Ascending aorta (tissue), 2 donors: ENCODE measurements around the gene MAML1. TPM values are rescaled to one million over a fixed set of nuclear protein-coding genes. Genes with fewer than 3 reads are reported as not detected.

ENCODE experiments used
- DNase-seq, 2 donors: peaks; one replicate each; pipeline ENCODE4 v3.0.0-alpha.2; 2019; ENCODE audit warnings: low spot score in 2 of 2
- H3K27ac ChIP-seq, 2 donors: fragments of 200-600 bp; sonication (generic); one replicate each; pipeline ENCODE4 v1.5.1; 2016 to 2017; ENCODE audit warnings: mild to moderate bottlenecking in 1 of 2
- H3K27me3 ChIP-seq: fragments of 200-600 bp; sonication (generic); one replicate; pipeline ENCODE4 v1.5.1; 2017
- H3K36me3 ChIP-seq, 2 donors: fragments of 200-600 bp; sonication (generic); one replicate each; pipeline ENCODE4 v1.5.1; 2016
- H3K4me1 ChIP-seq, 2 donors: fragments of 200-600 bp; sonication (generic); one replicate each; pipeline ENCODE4 v1.5.1; 2016 to 2017; ENCODE audit warnings: mild to moderate bottlenecking in 1 of 2
- H3K4me3 ChIP-seq, 2 donors: fragments of 200-600 bp; sonication (generic); one replicate each; pipeline ENCODE4 v1.5.1; 2016 to 2017; ENCODE audit warnings: mild to moderate bottlenecking in 1 of 2
- H3K9me3 ChIP-seq, 2 donors: fragments of 200-600 bp; sonication (generic); one replicate each; pipeline ENCODE4 v1.5.1; 2016
- CTCF ChIP-seq, 3 experiments: fragments of 200-600 bp in 2 of 3; fragments of 450-650 bp in 1 of 3; sonication (generic) in 2 of 3; IDR thresholded peaks; one replicate each; pipeline ENCODE4 v1.5.1; 2016 to 2019; ENCODE audit warnings: antibody characterized with exemption in 3 of 3, mild to moderate bottlenecking in 1 of 3, moderate library complexity in 1 of 3
- intact Hi-C: fragments of 100-400 bp; cut with DNase I; formaldehyde crosslinking; loops from one replicate; pipeline ENCODE4 v1.15.1; 2023
- total RNA-seq: library from RNA; depleted of rRNA; stranded (reverse); fragments of >200 nt; gene quantifications from one replicate; pipeline ENCODE4 v1.1.0, GENCODE V29; 2016

The MAML1 gene
- total RNA-seq, 1 donor from 2014 or later = 42.6 TPM

- Histone ChIP-seq H3K4me1 (peaks cover 22 to 39% of the 10 kb centered on the region in 2 donors), H3K27me3 (no peaks in the 10 kb centered on the region), H3K27ac (peak overlapping the region in 1 of 2 donors; percentile 74), H3K4me3 (no peak overlapping the region), H3K9me3 (no peaks in the 10 kb centered on the region), H3K36me3 (peaks cover 48 to 50% of the 10 kb centered on the region in 2 donors)
- TF ChIP-seq CTCF (IDR thresholded peaks at IDR 0.05) = no peak
- DNase-seq = no peak
- intact Hi-C loops = no loop called here
These were observed 35.0 kb downstream of the MAML1 start for GRCh38 chr5:179767496-179768100.

- intact Hi-C loops = no loop called here
- Histone ChIP-seq H3K4me1 (peaks cover 19 to 31% of the 10 kb centered on the region in 2 donors), H3K9me3 (no peaks in the 10 kb centered on the region), H3K27ac (no peak overlapping the region), H3K4me3 (no peak overlapping the region), H3K27me3 (no peaks in the 10 kb centered on the region), H3K36me3 (peaks cover 57 to 59% of the 10 kb centered on the region in 2 donors)
- DNase-seq = no peak
- TF ChIP-seq CTCF (IDR thresholded peaks at IDR 0.05) = no peak
These were observed 35.9 kb downstream of the MAML1 start for GRCh38 chr5:179768326-179769085.

GRCh38 chr5:179769271-179769670 is 36.6 kb downstream of the MAML1 start:
- H3K27ac ChIP-seq = no peak overlapping the region
- no peak for DNase-seq
- H3K9me3 ChIP-seq = no peaks in the 10 kb centered on the region
- H3K4me1 ChIP-seq = peaks cover 14 to 24% of the 10 kb centered on the region in 2 donors
- H3K36me3 ChIP-seq = peaks cover 65 to 67% of the 10 kb centered on the region in 2 donors
- H3K4me3 ChIP-seq = no peak overlapping the region
- intact Hi-C loops = no loop called here
- no peaks in the 10 kb centered on the region for H3K27me3 ChIP-seq
- TF ChIP-seq CTCF (IDR thresholded peaks at IDR 0.05) = no peak

- no peak overlapping the region for H3K4me3 ChIP-seq
- H3K27me3 ChIP-seq = no peaks in the 10 kb centered on the region
- TF ChIP-seq CTCF (IDR thresholded peaks at IDR 0.05) = no peak
- no peak overlapping the region for H3K27ac ChIP-seq
- peaks cover 14 to 18% of the 10 kb centered on the region in 2 donors for H3K4me1 ChIP-seq
- H3K36me3 ChIP-seq = peaks cover 70 to 72% of the 10 kb centered on the region in 2 donors
- no peak for DNase-seq
- intact Hi-C loops = no loop called here
- H3K9me3 ChIP-seq = no peaks in the 10 kb centered on the region
These were observed 37.2 kb downstream of the MAML1 start for GRCh38 chr5:179769796-179770195.

- no peak for TF ChIP-seq CTCF (IDR thresholded peaks at IDR 0.05)
- H3K27ac ChIP-seq = no peak overlapping the region
- H3K4me1 ChIP-seq = peaks cover 2 to 5% of the 10 kb centered on the region in 2 donors
- intact Hi-C loops = no loop called here
- H3K9me3 ChIP-seq = no peaks in the 10 kb centered on the region
- H3K4me3 ChIP-seq = no peak overlapping the region
- no peak for DNase-seq
- H3K36me3 ChIP-seq = peaks cover 78 to 81% of the 10 kb centered on the region in 2 donors
- H3K27me3 ChIP-seq = no peaks in the 10 kb centered on the region
These were observed 38.8 kb downstream of the MAML1 start for GRCh38 chr5:179771311-179771895.
